Pons (tissue), 1 donor: ENCODE results near the gene COL7A1.
"Not testable (repeated sequence)": the region's sequence is repeated elsewhere in the genome, so short reads cannot be mapped to it uniquely, and the experiment has no call there.

Experiments
- DNase-seq: peaks from one replicate; pipeline ENCODE4 v3.0.0-alpha.2; 2016; ENCODE audit warnings: low spot score

The COL7A1 gene

DNA sequence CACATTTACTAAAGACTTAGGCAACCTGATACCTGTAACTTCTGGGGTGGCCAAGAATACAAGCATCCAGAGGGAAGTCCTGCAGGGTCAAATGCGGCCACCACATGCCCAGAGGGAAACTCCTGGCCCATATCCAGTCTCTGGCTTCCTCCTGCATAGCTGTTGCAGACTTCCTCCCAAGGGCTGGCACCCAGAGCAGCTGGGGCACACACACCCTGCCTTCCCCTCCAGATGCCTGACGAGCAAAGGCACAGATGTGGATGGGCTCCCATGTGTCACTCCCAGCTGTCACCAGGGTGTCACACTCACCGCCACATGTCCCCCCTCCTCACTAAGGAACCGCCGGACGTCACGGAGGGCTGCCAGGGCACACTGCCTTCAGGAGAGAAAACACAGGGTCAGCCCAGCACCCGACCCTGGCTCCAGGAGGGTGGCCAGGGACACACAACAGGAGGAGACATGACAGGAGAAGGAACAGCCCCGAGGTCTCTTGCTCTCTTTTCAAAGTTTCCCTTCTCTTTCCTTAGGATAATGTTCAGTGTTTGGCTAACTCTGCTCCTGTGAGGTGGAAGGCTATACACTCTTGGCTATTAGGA, 51.8 kb downstream of the COL7A1 start:
- DNase-seq: no peak

GRCh38 chr3:48538451-48538850, 56.7 kb downstream of the COL7A1 start:
- DNase-seq: no peak

- no peak for DNase-seq
Observed at GRCh38 chr3:48536785-48537184, 58.3 kb downstream of the COL7A1 start.

DNA sequence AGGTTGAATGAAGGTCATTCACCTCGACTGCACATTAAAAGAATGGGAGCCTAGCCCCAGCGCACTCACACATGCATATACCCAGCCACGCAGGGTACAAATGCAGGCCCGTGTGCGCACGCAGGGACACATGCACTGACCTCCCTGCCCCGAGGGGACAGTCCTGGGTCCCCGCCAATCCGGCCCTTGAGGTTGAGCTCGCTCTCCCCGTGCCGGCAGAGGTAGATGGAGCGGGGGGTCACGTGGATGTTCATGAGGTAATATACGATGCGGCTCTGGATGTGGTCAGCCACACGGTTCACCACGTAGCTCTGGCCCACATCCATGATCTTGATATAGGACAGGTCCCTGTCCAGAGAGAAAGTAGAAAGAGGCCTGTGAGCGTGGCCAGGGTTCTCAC, 59.0 kb downstream of the COL7A1 start:
- DNase-seq: no peak

DNA sequence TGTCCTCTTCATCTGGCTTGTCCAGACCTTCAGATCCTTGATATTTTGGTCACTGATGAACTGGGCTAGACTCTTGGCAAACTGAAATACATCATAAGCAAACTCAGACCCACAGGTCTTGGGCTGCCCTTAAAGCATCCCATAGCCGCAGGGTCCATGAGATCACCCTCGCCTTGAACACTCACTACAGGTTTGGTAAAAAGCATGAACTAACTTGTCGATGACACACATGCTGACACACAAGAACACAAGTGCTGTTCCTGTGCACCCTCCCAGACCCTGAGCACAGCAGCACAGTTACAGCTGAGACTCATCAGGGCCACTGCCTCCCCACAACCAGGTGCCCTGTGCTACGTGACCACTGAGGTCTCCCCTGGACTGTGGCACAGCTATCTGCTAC, 59.6 kb downstream of the COL7A1 start:
- no peak for DNase-seq

DNA sequence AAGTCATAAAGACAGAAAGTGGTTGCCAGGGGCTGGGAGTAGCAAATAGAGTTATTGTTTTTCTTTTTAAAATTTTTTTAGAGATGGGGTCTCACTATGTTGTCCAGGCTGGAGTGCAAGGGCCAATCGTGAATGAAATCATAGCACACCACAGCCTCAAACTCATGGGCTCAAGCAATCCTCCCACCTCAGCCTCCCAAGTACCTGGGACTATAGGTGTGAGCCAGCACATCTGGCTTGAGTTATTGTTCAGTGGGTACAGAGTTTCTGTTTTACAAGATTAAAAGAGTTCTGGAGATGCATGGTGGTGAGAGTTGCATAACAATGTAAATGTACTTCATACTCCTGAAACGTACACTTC, 62.2 kb downstream of the COL7A1 start:
- DNase-seq: no peak

DNA sequence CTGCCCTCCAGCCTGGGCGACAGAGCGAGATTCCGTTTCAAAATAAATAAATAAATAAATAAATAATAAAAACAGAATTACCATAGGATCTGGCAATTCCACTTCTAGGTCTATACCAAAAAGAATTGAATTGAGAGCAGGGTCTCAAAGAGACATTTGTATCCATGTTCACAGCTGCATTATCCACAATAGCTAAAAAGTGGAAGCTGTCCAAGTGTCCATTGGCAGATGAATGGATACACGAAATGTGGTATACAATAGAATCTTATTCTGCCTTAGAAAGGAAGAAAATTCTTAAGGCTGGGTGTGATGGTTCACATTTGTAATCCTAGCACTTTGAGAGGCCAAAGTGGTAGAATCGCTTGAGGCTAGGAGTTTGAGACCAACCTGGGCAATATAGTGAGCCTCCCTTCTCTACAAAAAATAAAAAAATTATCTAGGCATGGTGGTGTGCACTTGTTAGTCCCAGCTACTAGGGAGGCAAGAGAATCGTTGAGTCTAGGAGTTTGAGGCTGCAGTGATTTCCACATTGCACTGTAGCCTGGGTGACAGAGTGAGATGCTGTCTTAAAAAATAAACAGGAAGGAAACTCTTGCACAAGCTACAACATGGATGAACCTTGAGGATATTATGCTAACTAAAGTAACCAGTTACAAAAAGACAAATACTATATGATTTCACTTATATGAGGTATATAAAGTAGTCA, 62.7 kb downstream of the COL7A1 start:
- peak; percentile 97 for DNase-seq

DNA sequence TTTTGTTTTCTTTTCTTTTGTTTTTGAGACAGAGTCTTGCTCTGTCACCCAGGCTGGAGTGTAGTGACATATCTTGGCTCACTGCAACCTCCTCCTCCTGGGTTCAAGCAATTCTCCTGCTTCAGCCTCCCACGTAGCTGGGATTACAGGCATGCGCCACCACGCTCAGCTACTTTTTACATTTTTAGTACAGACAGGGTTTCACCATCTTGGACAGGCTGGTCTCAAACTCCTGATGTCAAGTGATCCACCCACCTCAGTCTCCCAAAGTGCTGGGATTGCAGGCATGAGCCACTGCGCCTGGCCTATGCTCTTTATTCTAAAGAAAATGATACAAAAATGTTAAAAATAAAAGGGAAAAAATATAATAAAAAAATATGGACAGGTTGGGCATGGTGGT, 64.4 kb downstream of the COL7A1 start:
- DNase-seq: not testable (repeated sequence)

GRCh38 chr3:48528754-48529153, 66.4 kb downstream of the COL7A1 start:
- DNase-seq: peak; percentile 55

DNA sequence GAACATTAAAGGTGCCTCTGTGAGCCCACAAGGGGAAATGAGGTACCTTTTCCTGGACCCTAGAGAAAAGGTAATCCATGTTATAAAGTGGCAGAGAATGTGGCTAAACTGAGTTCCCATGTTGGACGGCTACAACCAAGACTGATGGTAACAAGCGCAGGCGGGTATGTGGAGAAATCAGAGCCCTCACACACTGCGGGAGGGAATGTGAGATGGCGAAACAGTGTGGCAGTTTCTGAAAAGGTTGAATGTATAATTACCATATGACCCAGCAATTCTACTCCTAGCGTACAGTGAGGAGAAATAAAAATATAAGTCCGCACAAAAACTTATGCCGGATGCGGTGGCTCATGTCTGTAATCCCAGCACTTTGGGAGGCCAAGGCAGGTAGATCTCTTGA, 67.1 kb downstream of the COL7A1 start:
- no peak for DNase-seq

GRCh38 chr3:48524970-48525369, 70.2 kb downstream of the COL7A1 start:
- DNase-seq: no peak

DNA sequence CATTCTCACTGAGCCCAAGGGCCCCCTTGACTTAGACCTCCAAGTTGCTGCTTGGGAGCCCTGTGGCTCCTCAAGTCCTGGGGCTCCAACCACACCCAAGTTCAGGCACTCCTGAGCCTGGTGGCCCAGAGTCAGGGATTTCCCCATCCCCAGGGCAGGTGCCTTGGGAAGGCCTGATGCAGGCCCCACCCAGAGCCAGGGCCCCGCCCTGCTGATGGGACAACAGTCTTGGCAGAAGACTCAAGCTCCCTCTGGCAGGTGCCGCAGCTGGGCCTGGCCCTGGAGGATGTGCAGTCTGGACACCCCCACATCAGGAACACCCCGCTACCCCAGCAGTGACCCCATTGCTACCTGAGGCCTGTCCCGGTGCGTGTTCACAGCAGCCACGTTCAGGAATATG, 73.5 kb downstream of the COL7A1 start:
- DNase-seq: no peak

GRCh38 chr3:48519277-48519643, 75.9 kb downstream of the COL7A1 start:
- DNase-seq: no peak

- no peak for DNase-seq
Observed at GRCh38 chr3:48518638-48519276, 76.4 kb downstream of the COL7A1 start.

DNA sequence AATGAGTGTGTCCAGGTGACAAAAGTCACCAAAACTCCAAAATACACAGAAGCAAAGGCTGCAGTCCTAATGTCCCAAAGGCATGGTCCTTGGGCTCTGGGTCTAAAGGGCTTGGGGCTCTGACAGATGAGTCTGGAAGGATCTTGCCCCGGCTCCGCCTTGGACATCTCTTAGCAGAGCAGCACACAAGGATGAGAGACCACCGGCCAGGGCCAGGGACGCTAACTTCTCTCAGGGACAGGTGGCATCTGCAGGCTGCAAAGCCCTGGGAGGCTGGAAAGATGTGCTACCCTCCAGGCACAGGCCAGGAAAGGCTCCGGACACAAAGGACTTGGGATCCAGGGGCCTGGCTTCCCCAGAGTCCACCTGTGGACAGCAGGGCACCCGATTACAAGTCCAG, 77.1 kb downstream of the COL7A1 start:
- no peak for DNase-seq

DNA sequence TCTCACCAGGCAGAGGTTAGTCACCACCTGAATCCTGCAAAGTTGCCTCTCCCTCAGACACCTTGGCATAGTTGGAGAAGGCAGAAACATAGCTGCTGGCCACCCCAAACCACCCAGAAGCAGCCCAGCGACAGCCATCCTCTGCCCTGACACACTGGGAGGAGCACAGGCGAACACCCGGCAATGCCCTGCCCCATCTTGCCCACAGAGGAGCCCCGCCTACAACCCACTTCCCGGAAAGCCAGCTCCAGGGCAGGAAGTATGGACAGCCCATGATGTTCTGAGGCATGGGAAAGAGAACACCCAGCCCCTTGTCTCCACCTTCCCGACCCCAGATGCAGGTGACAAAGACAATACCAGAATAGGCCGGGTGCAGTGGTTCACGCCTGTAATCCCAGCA, 78.6 kb downstream of the COL7A1 start:
- DNase-seq: no peak

DNA sequence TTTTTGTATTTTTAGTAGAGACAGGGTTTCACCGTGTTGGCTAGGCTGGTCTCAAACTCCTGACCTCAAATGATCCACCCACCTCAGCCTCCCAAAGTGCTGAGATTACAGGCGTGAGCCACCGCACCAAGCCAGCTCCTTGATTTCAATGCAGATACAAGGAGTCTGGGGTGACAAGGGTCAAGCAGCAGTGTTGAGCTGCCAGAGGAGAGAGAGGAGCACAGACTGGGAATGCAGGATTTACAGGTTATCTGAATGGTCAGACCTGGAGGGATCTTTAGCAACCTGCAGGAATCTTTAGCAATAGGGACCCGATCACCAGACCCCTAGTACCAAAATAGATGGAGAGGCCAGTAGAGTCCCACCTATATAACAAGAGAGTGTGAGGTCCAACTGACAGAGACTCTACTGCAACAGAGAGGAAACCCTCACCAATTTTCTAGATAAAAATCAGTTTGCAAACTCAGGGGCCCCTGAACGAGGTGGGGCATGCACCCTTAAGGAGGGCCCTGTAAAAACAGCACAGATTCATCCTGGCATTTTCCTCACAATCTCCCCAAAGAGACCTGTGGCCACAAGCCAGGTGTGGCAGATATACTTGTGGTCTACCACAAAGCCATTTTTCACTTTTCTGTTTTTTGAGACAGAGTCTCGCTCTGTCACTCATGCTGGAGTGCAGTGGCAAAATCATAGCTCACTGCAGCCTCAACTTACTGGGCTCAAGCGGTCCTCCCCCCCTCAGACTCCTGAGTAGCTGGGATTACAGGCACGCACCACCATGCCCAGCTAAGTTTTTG, 80.5 kb downstream of the COL7A1 start:
- DNase-seq: no peak
